GM19240 (cell line): ENCODE results near the gene PDE3B.
"Not testable (repeated sequence)": the region's sequence is repeated elsewhere in the genome, so short reads cannot be mapped to it uniquely, and the experiment has no call there.

Experiments used
- DNase-seq: peaks from one replicate; pipeline ENCODE4 v3.0.0; 2011; ENCODE audit warnings: low spot score; ENCODE audit not compliant: insufficient read length

PDE3B gene

GRCh38 chr11:14882196-14882595 lies 238.6 kb downstream of the PDE3B start:
- DNase-seq = no peak

DNA sequence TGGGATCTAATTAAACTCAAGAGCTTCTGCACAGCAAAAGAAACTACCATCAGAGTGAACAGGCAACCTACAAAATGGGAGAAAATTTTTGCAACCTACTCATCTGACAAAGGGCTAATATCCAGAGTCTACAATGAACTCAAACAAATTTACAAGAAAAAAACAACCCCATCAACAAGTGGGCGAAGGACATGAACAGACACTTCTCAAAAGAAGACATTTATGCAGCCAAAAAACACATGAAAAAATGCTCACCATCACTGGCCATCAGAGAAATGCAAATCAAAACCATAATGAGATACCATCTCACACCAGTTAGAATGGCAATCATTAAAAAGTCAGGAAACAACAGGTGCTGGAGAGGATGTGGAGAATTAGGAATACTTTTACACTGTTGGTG lies 240.1 kb downstream of the PDE3B start:
- not testable (repeated sequence) for DNase-seq

DNA sequence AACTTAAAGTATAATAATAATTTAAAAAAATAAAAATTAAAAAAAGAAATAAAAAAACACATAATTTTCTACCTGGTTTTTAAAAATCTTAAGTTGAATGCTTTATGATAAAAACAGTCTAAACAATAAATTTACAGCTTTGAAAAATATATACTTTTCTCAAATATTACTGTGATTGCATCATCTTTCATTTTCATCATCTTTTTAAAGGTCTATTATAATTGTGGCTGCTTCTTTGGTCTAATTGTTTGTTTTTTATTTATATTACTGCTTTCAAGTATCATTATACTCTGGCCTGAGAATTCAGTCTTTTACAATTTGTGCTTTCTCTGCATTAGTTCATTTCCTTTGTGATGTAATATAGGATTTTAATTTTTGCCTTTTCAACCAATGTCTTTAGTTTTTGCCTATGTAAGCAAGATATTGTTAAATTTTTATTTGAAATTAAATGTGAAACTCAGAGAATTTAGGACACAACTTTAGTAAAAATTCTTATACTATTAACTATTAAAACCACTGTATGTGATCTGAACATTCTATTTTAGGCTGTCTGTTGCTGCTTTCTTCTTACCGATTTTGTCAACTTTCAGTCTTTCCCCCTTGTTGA lies 241.2 kb downstream of the PDE3B start:
- DNase-seq = no peak

DNA sequence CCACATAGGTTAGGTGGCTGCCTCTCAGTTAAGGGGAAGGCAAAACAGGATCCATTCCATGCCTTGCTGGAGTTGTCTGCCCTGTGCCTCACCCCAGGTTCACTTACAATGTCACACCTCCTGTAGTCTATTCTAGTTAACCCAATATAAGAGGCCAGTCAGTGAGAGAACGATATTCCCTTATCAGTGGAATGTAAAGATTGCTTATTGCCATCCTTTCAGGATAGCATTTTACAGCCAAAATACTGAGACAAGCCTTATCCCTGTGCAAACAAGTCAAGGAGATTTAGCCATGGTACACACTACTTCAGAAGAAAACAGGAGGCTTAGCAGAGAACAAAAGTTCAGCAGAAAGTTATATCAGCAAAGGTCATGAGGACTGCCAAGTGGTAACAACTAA lies 242.9 kb downstream of the PDE3B start:
- no peak for DNase-seq

- DNase-seq = peak; percentile 41
Measured at GRCh38 chr11:14891143-14892035, 247.8 kb downstream of the PDE3B start.

GRCh38 chr11:14892036-14892556 lies 248.5 kb downstream of the PDE3B start, which contains the start of gene CYP2R1:
Gene CYP2R1, minus strand, starts transcription at chr11:14892231. Its CDS starts 26 bp downstream, at chr11:14892205.
- peak; percentile 73 for DNase-seq

- DNase-seq = no peak
Measured at GRCh38 chr11:14892577-14892976, 249.0 kb downstream of the PDE3B start.

DNA sequence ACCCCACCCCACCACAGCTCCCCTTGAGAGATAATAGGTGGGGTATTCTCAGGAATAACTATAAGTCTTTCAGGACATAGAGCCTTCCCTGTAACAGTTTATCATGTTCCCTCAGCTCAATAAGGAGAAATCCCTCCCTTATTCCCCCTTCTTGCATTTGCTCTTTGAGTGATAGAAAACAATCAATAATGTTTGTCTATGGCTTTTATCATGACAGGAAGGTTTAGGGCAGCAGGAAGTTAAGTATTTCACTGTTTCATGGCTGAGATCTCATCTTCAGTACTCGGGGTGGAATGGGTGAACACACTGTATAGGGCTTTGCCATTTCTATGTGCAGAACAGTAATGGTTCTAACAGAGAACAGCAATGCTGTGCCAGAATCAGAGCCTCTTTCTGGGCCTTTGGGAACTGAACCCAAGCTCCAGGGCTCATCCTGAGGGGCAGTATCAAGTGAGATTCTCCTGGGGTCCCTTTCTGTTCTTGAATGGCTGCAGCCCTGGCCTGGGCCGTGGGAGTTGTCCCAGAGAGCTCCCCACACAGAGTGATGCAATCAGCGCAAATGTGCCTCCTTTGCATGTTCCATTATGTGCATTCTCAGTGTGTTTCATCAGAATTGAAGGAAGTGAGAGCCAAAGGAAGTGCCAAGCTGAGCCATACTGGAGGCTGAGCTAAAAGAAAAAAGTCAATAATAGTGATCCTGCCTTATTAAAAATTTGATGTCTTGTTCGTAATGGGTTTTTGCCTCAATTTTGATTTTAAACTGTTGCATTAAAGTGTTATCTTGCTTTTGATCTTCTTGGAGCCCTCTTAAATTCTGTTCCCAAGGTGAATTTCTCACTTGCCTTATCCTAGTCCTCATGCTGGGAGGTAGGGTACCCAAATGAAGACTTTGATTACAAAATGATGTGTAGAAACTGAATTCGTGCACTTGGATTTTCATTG lies 251.3 kb downstream of the PDE3B start:
- no peak for DNase-seq

- no peak for DNase-seq
Measured at GRCh38 chr11:14898355-14898754, 254.8 kb downstream of the PDE3B start.

DNA sequence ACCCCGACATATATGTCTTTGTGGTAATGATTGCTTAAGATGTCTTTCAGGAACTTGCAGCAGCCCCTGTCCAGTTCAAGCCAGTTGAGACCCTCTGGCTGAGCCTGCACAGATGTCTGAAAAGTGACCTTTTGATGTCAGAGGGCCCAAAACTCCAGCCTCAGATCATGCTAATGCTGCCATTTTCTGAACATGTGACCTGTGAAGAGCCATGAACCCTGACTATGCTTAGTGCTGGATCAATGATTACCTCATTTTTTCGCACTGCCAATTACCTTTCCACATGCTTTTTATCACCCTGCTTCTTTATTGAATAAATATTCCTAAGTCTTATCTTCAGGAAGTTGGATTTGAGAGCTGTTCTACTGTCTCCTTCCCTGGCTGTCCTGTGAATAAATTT lies 255.3 kb downstream of the PDE3B start:
- no peak for DNase-seq

DNA sequence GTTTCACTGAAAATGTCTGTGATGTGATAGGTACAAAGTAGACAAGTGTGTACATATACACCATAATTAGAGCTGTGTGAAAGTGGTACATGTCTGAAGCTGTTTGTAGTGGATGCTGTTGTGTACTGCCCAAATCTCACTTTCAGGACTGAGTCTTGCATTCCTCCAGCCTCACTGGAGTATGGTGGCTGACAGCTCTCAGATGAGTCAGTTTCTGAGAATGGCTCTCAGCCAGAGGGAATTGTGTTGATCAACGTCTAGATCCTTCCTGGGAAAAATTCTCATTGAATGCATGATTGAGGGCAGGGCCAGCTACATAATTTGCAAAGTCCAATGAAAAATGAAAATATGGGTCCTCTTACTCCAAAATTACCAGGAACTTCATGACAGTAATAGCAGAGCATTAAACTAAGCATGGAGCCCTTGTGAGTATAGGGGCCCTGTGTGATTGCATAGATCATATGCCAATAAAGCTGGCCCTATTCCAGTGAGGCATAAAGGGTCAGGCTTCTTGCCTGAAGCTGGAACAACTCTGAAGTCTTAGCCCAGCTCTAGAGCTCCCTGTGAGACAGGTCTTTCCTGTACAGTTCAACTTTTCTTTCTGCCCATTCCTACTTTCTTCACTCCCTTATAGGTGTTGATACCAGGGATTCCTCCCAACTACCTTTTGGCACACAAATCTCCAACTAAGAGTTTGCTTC lies 259.2 kb downstream of the PDE3B start:
- DNase-seq = no peak

DNA sequence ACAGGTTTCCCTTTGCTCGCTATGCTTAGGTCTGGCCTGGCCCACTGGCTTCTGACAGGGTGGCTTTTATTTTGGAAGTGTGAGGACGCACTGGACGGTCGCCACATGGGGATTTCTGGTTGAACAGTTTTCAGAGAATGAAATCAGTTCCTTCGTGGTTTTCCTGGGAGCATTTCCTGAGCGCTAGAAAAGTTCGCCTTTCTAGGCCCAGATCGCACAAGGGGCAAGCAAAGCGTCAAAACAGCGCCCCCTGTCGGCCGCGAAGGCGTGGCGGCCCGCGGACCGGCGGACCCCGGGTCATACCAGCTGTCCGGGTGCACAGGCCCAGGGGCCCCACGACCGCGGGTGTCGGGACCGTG lies 261.1 kb downstream of the PDE3B start:
- peak; percentile 35 for DNase-seq

- peak; percentile 8 for DNase-seq
Measured at GRCh38 chr11:14905104-14906033, 261.8 kb downstream of the PDE3B start.

DNA sequence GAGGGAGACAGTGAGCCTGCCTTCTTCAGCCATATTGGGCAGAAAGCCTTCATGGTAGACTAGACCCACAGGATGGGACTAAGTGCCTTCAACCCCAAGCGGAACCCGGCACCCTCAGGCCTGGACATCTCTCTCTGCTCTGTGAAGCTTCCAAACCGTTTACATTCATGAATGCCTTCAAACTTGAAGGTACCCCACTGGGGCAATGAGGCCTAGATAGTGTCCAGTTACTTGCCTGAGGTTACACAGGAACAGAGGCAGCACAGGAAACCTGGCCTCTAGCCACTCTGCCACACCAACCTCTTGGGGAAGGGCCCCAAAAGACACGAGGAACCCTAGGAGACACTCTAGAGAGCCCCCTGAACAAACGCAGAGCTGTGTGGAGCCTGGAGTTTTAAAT lies 263.0 kb downstream of the PDE3B start:
- no peak for DNase-seq

DNA sequence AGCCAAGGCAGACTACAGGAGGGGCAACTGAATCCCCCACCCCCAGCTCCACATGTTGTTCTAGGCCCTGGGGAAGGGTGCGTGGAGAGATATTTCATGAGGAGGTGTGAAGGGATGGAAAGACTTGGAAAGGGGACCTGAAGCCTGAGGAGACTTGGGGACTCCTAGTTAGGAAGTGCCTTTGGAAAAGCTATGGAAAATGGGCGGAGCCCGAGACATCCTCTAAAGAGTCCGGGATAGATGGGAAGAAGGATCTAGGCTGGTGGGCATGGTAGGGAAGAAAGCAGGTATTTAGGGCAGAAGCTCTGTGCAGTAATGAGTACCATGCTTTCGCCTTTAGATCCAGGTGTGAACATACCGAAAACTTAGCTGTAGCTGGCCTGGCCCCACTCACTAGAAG lies 263.4 kb downstream of the PDE3B start:
- no peak for DNase-seq

- no peak for DNase-seq
Measured at GRCh38 chr11:14907411-14908213, 264.0 kb downstream of the PDE3B start.

DNA sequence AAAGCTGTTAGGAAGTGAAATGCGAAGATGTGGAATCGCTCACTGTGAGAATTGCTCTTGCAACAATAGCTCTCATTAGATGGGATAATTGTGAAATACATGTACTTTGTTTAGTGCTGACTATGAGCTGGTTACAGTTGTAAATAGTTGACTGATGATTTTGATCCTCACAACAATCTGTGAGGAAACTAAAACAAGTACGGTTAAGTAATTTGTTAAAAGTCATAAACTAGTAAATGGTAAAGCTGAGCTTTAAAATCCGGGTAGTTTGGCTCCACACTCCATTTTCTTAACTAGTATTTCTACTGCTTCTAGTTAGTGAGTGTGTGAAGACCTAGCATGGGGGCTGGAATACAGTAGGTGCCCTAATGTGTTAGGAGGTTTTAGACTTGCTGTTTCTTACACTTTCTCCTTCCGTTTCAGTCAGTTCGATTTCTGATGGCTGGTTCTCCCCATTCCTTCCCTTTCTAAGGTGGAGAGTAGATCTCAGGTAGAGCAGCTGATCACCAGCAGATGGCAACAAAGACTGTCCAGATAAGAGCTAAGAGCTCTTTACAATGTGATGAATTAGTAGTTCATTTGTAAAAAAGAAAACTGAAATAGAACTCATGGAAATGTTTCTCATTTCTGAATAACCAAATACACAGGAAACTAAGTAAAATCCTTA lies 264.7 kb downstream of the PDE3B start:
- DNase-seq = no peak

DNA sequence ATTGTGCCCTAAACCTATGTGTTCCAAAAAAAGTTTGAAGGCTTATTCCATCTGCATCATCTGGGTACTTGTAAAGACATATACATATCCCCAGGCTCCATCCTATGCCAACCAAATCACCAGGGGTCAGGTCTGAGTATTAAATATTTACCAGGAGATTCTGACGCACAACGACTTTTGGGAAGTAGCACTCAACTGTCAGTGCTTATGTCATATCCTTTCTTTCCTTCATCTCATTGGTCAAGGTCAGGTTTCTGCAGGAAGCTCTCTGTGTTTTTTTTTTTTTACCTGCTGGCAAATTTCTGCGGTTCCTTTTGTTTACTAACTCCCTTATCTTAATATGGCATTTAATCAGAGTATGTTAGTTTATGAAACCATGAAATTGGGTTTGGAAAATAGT lies 270.9 kb downstream of the PDE3B start:
- no peak for DNase-seq
